HL-60 (cell line): ENCODE measurements around the gene ATP10D.

Source experiments
- DNase-seq, 2 experiments: peaks; one replicate each; pipeline ENCODE4 v3.0.0-alpha.2; 2010 to 2020; ENCODE audit warnings: low read depth in 1 of 2, low spot score in 1 of 2
- H3K27ac ChIP-seq: fragments of 250-450 bp; sonication (Bioruptor Pico); replicated peaks from 2 replicates; pipeline ENCODE4 v1.5.1; 2020; ENCODE audit warnings: mild to moderate bottlenecking, moderate library complexity
- H3K27me3 ChIP-seq: fragments of 250-450 bp; sonication (Bioruptor Pico); 2 replicates; pipeline ENCODE4 v1.5.1; 2021; ENCODE audit warnings: mild to moderate bottlenecking, moderate library complexity; ENCODE audit not compliant: insufficient read depth, poor library complexity, severe bottlenecking
- H3K4me3 ChIP-seq: replicated peaks from 2 replicates; pipeline ENCODE4 v1.5.1; 2011; ENCODE audit warnings: mild to moderate bottlenecking, control low read depth, low read length; ENCODE audit not compliant: insufficient read depth
- GABPA ChIP-seq: IDR thresholded peaks from 2 replicates; pipeline ENCODE4 v1.6.1; 2012; ENCODE audit warnings: low read depth
- POLR2AphosphoS5 ChIP-seq: IDR thresholded peaks from 2 replicates; pipeline ENCODE4 v1.6.1; 2012; ENCODE audit warnings: low read depth
- SPI1 ChIP-seq: IDR thresholded peaks from 2 replicates; pipeline ENCODE4 v1.6.1; 2012; ENCODE audit warnings: low read depth, mild to moderate bottlenecking, borderline replicate concordance
- TF ChIP-seq, protein P1 (sequence below): IDR thresholded peaks from one replicate; pipeline ENCODE4 v1.5.1; 2011; ENCODE audit warnings: low read length, control low read depth, inconsistent platforms; ENCODE audit not compliant: insufficient read depth
- TF ChIP-seq, protein P2 (sequence below): IDR thresholded peaks from 2 replicates; pipeline ENCODE4 v1.6.1; 2012; ENCODE audit warnings: low read depth; ENCODE audit not compliant: insufficient replicate concordance

ATP10D gene

DNA sequence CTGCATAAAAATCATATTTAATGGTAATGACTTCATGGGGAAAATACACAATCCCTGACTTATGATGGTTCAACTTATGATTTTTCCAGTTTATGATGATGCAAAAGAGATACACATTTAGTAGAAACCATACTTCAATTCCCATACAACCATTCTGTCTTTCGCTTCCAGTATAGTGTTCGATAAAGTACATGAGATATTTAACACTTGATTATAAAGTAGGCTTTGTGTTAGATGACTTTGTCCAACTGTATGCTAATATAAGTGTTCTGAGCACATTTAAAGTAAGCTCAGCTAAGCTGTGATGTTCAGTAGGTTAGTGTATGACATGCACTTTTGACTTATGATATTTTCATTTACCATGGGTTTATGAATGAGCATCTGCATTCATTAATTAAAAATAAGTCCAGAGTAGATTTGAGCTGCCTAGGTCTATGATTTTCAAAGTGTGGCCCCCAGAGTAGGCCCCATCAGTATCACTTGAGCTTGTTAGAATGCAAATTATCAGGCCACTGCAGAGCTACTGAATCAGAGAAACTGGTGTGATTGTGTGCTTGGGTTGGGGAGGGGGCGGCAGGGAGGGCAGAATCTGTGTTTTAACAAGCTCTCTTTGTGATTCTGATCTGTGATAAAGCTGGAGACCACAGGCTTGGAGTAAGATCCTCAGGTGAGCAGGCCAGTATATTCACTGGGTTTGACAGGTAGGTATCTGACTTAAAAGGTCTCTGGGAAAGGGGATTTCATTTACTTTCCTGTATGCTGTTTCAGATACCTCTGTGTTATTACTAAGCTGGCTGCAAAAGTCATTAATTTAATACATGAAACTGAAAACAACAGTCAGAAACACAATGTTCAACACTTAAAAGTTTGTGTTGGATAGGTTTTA lies 8.4 kb downstream of the ATP10D start:
- no peak overlapping the region for H3K4me3 ChIP-seq

DNA sequence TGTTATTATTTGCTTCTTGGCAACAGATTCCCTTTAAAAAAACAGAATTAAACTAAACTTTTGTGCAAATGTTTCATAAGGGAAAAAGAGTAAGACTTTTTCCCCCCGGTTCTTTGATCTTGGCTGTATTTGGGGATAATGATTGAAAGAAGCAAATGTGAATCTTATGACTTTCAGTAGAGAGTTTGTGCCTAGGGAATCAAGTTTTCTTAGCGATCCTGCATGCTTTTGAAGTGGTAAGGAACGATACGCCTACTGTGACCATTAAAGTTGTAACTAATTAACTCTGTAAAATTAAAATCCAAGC lies 9.0 kb downstream of the ATP10D start:
- Histone ChIP-seq H3K27ac (no peak overlapping the region), H3K27me3 (no peaks in the 10 kb centered on the region), H3K4me3 (no peak overlapping the region)
- TF ChIP-seq SPI1 (no peak), GABPA (no peak), POLR2AphosphoS5 (no peak)
- TF ChIP-seq, protein P1, sequence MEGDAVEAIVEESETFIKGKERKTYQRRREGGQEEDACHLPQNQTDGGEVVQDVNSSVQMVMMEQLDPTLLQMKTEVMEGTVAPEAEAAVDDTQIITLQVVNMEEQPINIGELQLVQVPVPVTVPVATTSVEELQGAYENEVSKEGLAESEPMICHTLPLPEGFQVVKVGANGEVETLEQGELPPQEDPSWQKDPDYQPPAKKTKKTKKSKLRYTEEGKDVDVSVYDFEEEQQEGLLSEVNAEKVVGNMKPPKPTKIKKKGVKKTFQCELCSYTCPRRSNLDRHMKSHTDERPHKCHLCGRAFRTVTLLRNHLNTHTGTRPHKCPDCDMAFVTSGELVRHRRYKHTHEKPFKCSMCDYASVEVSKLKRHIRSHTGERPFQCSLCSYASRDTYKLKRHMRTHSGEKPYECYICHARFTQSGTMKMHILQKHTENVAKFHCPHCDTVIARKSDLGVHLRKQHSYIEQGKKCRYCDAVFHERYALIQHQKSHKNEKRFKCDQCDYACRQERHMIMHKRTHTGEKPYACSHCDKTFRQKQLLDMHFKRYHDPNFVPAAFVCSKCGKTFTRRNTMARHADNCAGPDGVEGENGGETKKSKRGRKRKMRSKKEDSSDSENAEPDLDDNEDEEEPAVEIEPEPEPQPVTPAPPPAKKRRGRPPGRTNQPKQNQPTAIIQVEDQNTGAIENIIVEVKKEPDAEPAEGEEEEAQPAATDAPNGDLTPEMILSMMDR: no peak
- TF ChIP-seq, protein P2, sequence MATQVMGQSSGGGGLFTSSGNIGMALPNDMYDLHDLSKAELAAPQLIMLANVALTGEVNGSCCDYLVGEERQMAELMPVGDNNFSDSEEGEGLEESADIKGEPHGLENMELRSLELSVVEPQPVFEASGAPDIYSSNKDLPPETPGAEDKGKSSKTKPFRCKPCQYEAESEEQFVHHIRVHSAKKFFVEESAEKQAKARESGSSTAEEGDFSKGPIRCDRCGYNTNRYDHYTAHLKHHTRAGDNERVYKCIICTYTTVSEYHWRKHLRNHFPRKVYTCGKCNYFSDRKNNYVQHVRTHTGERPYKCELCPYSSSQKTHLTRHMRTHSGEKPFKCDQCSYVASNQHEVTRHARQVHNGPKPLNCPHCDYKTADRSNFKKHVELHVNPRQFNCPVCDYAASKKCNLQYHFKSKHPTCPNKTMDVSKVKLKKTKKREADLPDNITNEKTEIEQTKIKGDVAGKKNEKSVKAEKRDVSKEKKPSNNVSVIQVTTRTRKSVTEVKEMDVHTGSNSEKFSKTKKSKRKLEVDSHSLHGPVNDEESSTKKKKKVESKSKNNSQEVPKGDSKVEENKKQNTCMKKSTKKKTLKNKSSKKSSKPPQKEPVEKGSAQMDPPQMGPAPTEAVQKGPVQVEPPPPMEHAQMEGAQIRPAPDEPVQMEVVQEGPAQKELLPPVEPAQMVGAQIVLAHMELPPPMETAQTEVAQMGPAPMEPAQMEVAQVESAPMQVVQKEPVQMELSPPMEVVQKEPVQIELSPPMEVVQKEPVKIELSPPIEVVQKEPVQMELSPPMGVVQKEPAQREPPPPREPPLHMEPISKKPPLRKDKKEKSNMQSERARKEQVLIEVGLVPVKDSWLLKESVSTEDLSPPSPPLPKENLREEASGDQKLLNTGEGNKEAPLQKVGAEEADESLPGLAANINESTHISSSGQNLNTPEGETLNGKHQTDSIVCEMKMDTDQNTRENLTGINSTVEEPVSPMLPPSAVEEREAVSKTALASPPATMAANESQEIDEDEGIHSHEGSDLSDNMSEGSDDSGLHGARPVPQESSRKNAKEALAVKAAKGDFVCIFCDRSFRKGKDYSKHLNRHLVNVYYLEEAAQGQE: no peak
- DNase-seq: no peak

More for the DNA sequence above, 8.4 kb downstream of the ATP10D start:
- Histone ChIP-seq H3K27ac (no peak overlapping the region), H3K27me3 (no peaks in the 10 kb centered on the region)
- no peak for DNase-seq
- TF ChIP-seq POLR2AphosphoS5: no peak
- no peak for TF ChIP-seq SPI1
- TF ChIP-seq, protein P2: no peak
- TF ChIP-seq, protein P1: no peak
- no peak for TF ChIP-seq GABPA

DNA sequence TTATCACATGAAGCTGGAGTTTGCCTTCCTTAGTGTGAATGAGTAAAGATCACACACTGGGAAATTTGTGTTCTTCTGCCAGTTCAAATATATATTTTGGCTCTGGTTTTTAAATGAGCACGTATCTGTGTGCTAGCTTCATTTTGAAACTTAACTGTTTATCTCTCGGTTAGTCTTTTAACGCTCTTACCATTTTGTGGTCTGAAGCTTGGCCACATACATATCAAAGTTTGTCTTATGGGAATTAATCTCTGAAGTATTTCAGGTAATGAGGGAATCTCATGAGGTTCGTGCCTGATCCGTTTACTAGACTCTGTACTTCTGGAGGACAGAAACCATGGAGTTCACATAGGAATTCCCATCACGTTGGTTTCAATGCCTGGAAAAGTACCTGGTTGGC lies 13.8 kb downstream of the ATP10D start:
- no peak overlapping the region for H3K4me3 ChIP-seq
- TF ChIP-seq GABPA: no peak
- TF ChIP-seq, protein P1: no peak
- no peak for TF ChIP-seq POLR2AphosphoS5
- TF ChIP-seq, protein P2: no peak
- TF ChIP-seq SPI1: no peak
- no peak overlapping the region for H3K27ac ChIP-seq

More for the DNA sequence above, 13.8 kb downstream of the ATP10D start:
- no peaks in the 10 kb centered on the region for H3K27me3 ChIP-seq
- no peak for DNase-seq
